LNCAP (cell line): ENCODE data around the gene SHISA3.

Experiments
- TF ChIP-seq, protein P1 (sequence below): fragments of 450-650 bp; IDR thresholded peaks from 2 replicates; pipeline ENCODE4 v1.5.1; 2017; ENCODE audit warnings: mild to moderate bottlenecking

SHISA3 gene

DNA sequence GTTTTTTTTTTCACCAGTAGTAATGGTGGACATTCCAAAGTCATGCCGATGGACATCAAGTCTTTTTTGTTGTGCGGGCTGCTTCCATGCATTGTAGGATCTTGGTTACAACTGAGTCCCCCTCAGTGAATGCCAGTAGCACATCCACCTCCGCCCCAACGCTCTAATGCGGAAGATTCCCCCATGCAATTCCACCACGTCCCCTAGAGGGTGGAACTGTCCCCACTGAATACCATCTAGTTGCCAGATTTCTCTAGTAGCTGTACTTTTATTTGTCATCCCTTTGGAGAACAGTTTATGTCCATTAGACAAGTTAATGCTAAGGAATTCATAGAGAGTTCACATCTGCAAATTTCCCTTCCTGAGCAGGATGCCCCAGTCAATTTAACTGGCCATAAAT is 6.7 kb downstream of the SHISA3 start:
- TF ChIP-seq, protein P1, sequence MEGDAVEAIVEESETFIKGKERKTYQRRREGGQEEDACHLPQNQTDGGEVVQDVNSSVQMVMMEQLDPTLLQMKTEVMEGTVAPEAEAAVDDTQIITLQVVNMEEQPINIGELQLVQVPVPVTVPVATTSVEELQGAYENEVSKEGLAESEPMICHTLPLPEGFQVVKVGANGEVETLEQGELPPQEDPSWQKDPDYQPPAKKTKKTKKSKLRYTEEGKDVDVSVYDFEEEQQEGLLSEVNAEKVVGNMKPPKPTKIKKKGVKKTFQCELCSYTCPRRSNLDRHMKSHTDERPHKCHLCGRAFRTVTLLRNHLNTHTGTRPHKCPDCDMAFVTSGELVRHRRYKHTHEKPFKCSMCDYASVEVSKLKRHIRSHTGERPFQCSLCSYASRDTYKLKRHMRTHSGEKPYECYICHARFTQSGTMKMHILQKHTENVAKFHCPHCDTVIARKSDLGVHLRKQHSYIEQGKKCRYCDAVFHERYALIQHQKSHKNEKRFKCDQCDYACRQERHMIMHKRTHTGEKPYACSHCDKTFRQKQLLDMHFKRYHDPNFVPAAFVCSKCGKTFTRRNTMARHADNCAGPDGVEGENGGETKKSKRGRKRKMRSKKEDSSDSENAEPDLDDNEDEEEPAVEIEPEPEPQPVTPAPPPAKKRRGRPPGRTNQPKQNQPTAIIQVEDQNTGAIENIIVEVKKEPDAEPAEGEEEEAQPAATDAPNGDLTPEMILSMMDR: no peak

DNA sequence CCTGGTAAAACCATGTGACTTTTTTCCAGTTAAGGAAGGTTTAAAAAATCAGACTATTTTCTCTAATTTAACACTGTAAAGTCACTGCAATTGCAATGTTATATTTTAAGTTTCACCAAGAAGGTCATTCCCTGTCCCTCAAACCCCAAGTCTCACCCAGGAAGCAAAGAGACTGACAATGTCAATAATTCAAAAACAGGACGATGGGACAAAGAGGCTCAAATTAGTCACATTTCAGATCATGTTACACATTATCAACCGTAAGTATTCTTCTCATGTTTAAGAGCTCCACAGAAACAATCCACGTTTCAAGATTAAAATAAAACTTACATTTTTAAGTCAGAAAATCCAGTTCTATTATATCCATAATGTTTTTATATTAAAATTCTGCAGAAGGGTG is 13.2 kb downstream of the SHISA3 start:
- TF ChIP-seq, protein P1: no peak

DNA sequence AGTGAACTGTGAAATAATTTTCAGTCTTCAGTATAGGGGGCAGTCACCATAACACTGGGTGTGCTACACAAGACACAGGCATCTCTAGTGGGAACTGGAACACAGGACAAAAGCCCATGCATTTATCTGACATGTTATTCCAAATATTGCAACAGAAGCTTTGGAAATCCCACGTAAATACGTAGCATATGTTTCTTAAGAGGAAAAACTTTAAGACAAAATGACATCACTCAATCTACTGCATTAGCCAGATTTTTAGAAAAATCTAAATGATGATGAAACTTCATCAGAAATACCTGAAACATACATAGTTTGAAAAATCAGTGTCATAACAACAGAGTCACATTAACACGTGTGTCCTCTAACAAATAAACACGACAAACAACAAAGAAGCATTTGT is 14.5 kb downstream of the SHISA3 start:
- TF ChIP-seq, protein P1: no peak

DNA sequence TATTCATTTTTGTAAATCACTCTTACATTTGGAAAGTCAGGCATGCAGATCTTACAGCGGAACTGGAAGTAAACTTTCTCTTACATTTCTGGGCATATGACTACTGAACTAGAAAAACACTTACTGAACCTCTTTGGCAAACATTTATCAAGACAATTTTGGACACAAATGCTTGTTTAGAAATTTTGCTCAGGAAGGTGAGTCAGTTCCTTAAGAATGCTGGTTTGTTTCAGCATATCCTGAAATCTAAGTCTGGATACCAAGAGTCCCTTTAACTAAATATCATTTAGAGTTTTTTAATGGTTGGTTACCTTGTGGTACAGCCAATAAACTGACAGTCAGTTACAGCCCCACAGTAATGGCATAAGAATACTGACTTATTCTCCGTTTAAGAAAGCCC is 15.0 kb downstream of the SHISA3 start:
- TF ChIP-seq, protein P1: no peak

DNA sequence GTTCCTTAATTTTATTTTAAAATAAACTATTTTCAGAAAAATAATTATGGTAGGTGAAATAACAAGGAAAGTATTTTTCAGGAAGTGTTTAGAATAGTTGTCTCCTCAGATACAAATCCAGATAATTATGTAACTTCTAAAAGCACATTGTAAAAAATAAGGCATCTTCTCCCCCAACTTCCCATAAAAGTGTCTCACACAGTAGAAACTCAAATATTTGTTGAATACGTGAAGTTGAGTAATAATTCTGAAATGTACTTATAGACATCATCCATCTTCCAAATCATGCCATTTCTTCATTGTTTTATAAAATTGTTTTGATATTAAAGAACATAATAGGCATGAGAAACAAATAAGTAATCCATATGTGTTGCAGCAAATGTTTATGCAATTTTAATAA is 18.0 kb downstream of the SHISA3 start:
- TF ChIP-seq, protein P1: no peak

DNA sequence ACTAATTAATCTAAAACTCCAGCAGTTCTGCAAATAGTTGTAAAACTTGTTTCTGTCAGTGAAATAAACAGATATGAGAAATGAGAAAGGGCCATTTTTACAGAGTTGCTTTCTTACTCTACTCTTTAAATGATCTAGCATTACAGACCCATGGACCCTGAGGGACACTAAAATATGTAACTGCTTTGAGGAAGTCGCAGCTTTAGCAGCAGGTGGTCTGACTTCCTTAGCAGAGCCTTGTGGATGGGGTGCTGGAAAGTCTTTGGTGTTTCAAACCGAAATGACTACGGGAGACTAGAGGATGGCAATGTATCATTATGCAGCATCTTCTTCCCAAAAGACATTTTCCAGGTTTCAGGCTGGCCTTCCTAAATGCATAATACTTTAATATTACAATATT is 18.7 kb downstream of the SHISA3 start:
- TF ChIP-seq, protein P1: no peak

DNA sequence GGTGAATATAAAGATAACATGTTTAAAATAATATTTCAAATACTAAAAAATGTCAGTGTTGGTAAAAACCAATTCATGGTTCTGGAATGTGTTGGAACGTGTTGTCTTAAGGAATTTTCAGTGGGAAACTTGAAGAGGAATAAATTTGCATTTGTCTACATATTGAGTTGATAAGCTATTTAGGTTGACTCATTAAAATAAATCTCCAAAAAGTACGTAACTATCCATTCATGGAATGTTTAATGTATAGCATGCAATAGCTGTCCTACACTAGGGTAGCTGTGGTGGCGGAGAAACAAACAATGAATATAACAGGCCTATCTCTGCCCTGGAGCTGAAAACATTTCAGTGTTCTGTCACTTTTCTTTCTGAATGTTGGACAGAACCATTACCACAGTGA is 20.3 kb downstream of the SHISA3 start:
- TF ChIP-seq, protein P1: no peak

DNA sequence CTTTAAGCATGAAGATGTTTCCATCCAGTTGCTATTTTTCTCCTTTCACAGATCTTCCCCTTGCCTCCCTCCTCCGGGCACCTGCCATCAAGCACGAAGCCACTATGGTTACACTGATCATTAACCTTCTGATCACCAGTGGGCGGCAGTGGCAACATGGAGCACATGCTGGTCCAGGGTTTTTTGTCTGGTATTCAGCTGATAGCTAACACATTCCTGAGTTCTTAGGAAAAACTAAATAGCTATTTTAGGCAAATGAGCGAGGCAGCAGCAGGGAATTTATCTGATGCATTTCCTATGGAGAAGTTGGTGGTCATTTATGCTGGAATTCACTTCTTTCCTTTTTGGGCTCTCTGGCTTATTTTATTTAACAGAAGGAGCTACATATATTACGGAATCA is 22.9 kb downstream of the SHISA3 start:
- TF ChIP-seq, protein P1: no peak
